ENCODE measurements around the gene ADAM12. TPM values are rescaled to one million over a fixed set of nuclear protein-coding genes. Genes with fewer than 3 reads are reported as not detected.

Gene ADAM12
- polyA plus RNA-seq, 1 donor from 2014 or later, result 0.09 TPM

GRCh38 chr10:126334272-126334671 lies 54.0 kb downstream of the ADAM12 start:
- TF ChIP-seq REST (IDR thresholded peaks at IDR 0.05; ENCODE audit: borderline replicate concordance) (no peak), TAF1 (IDR thresholded peaks at IDR 0.05; ENCODE audit: low read depth) (no peak), POLR2AphosphoS5 (IDR thresholded peaks at IDR 0.05) (peak; percentile 53), EZH2 (IDR thresholded peaks at IDR 0.05; ENCODE audit: borderline replicate concordance, insufficient read depth, low read length, poor library complexity, severe bottlenecking) (no peak), RAD21 (conservative IDR thresholded peaks at IDR 0.05) (no peak), CTCF (IDR thresholded peaks at IDR 0.05; ENCODE audit: poor library complexity, severe bottlenecking) (no peak), EP300 (conservative IDR thresholded peaks at IDR 0.05; ENCODE audit: poor library complexity, severe bottlenecking) (peak; percentile 27), SMC3 (conservative IDR thresholded peaks at IDR 0.05; ENCODE audit: poor library complexity) (no peak), MXI1 (conservative IDR thresholded peaks at IDR 0.05; ENCODE audit: poor library complexity, severe bottlenecking) (no peak)
- Histone ChIP-seq H4K20me1 (ENCODE audit: insufficient read depth) (no peaks in the 10 kb centered on the region), H3K27me3 (ENCODE audit: insufficient read depth, low read depth, low read length) (no peaks in the 10 kb centered on the region), H3K79me2 (replicated peaks; ENCODE audit: insufficient read depth, low read length) (no peaks in the 10 kb centered on the region), H3F3A (ENCODE audit: insufficient read depth, low read length, poor library complexity, severe bottlenecking) (no peaks in the 10 kb centered on the region), H3K9me3 (ENCODE audit: low read length) (no peaks in the 10 kb centered on the region), H3K4me3 (ENCODE audit: low read length) (no peak overlapping the region), H3K4me2 (ENCODE audit: low read length) (no peak overlapping the region), H3K36me3 (ENCODE audit: insufficient read depth, low read length) (no peaks in the 10 kb centered on the region), H3K27ac (ENCODE audit: low read length) (no peak overlapping the region), H3K9ac (ENCODE audit: low read length) (no peak overlapping the region), H3K9me2 (ENCODE audit: insufficient read depth, low read length) (no peaks in the 10 kb centered on the region), H2AFZ (ENCODE audit: low read depth, low read length) (no peak overlapping the region)

GRCh38 chr10:126332576-126332975 lies 55.7 kb downstream of the ADAM12 start:
- Histone ChIP-seq H3K4me2 (ENCODE audit: low read length) (no peak overlapping the region), H3K27me3 (ENCODE audit: insufficient read depth, low read depth, low read length) (no peaks in the 10 kb centered on the region), H3K27ac (ENCODE audit: low read length) (no peak overlapping the region), H3K36me3 (ENCODE audit: insufficient read depth, low read length) (no peaks in the 10 kb centered on the region), H2AFZ (ENCODE audit: low read depth, low read length) (no peak overlapping the region), H3K4me3 (ENCODE audit: low read length) (no peak overlapping the region), H3F3A (ENCODE audit: insufficient read depth, low read length, poor library complexity, severe bottlenecking) (no peaks in the 10 kb centered on the region), H3K9me2 (ENCODE audit: insufficient read depth, low read length) (no peaks in the 10 kb centered on the region), H3K9ac (ENCODE audit: low read length) (no peak overlapping the region), H4K20me1 (ENCODE audit: insufficient read depth) (no peaks in the 10 kb centered on the region), H3K9me3 (ENCODE audit: low read length) (no peaks in the 10 kb centered on the region), H3K79me2 (replicated peaks; ENCODE audit: insufficient read depth, low read length) (no peaks in the 10 kb centered on the region)
- TF ChIP-seq MXI1 (conservative IDR thresholded peaks at IDR 0.05; ENCODE audit: poor library complexity, severe bottlenecking), result no peak
- TF ChIP-seq SMC3 (conservative IDR thresholded peaks at IDR 0.05; ENCODE audit: poor library complexity), result no peak
- TF ChIP-seq RAD21 (conservative IDR thresholded peaks at IDR 0.05), result no peak
- no peak for TF ChIP-seq TAF1 (IDR thresholded peaks at IDR 0.05; ENCODE audit: low read depth)
- no peak for TF ChIP-seq EP300 (conservative IDR thresholded peaks at IDR 0.05; ENCODE audit: poor library complexity, severe bottlenecking)
- no peak for TF ChIP-seq EZH2 (IDR thresholded peaks at IDR 0.05; ENCODE audit: borderline replicate concordance, insufficient read depth, low read length, poor library complexity, severe bottlenecking)
- TF ChIP-seq CTCF (IDR thresholded peaks at IDR 0.05; ENCODE audit: poor library complexity, severe bottlenecking), result no peak
- no peak for TF ChIP-seq REST (IDR thresholded peaks at IDR 0.05; ENCODE audit: borderline replicate concordance)
- no peak for TF ChIP-seq POLR2AphosphoS5 (IDR thresholded peaks at IDR 0.05)
